Psoas muscle (tissue), 8 donors: ENCODE results near the gene ARHGAP22. TPM values are rescaled to one million over a fixed set of nuclear protein-coding genes. Genes with fewer than 3 reads are reported as not detected.

Experiments
- ATAC-seq, 4 donors: fragments of 200-7000 bp; cut with Tn5 transposase; one replicate each; pipeline ENCODE4 v1.9.1; 2020; ENCODE audit warnings: moderate library complexity in 3 of 4, mild to moderate bottlenecking in 2 of 4
- DNase-seq, 2 donors: peaks; one replicate each; pipeline ENCODE4 v3.0.0-alpha.2; 2020
- H3K27ac ChIP-seq: fragments of 200-600 bp; one replicate; pipeline ENCODE4 v1.8.0; 2022
- H3K27me3 ChIP-seq, 3 donors: fragments of 200-600 bp in 1 of 3; one replicate each; pipeline versions ENCODE4 v1.6.1 to v1.8.0; 2013 to 2022; ENCODE audit warnings: low read length in 2 of 3, mild to moderate bottlenecking in 2 of 3, moderate library complexity in 1 of 3; ENCODE audit not compliant: insufficient read depth in 3 of 3
- H3K36me3 ChIP-seq, 2 donors: fragments of 200-600 bp in 1 of 2; one replicate each; pipeline versions ENCODE4 v1.6.1 to v1.8.0; 2013 to 2022; ENCODE audit warnings: low read depth in 1 of 2, mild to moderate bottlenecking in 1 of 2, moderate library complexity in 1 of 2; ENCODE audit not compliant: insufficient read depth in 1 of 2
- H3K4me1 ChIP-seq: fragments of 200-600 bp; one replicate; pipeline ENCODE4 v1.8.0; 2022
- H3K4me3 ChIP-seq: fragments of 200-600 bp; one replicate; pipeline ENCODE4 v1.8.0; 2022; ENCODE audit warnings: mild to moderate bottlenecking
- H3K9me3 ChIP-seq: fragments of 200-600 bp; one replicate; pipeline ENCODE4 v1.8.0; 2022
- WGBS, 3 donors: extraction: QIAGEN DNeasy Blood & Tissue Kit; methylation state at CpG; one replicate each; pipeline versions ENCODE4 v1.1.6 to v1.1.7; 2013; 5-methylcytosine and 5-hydroxymethylcytosine counted together
- intact Hi-C, 2 donors: fragments of 100-400 bp; cut with DNase I; formaldehyde crosslinking; loops; one replicate each; pipeline versions ENCODE4 v1.11.0 to v1.14.2; 2022
- polyA plus RNA-seq, 3 donors: library from polyadenylated mRNA; stranded (reverse); fragments of 200-250 nt; gene quantifications; one replicate each; pipeline ENCODE4 v1.2.3, GENCODE V29; 2013
- total RNA-seq, 4 donors: library from RNA; stranded (reverse); fragmentation: NEBNext Ultra II Directional in 2 of 4; extraction: Animal tissue kit (Norgen Biotek cat#: 25700) in 2 of 4; gene quantifications; one replicate each; pipeline versions ENCODE4 v1.2.1 to v1.2.4, GENCODE V29; 2021 to 2023
- TF ChIP-seq, protein P1 (sequence below): fragments of 200-600 bp; IDR thresholded peaks from one replicate; pipeline ENCODE4 v1.8.0; 2022; ENCODE audit warnings: antibody characterized with exemption
- donor health status: healthy with polysubstance abuse.
- donor health status: DM: no; HTN: no; CAD: no; lungs with moderate emphysema.
- donor health status: Bipolar disorder and iron deficiency.
- donor health status: healthy.
- donor health status: DM: yes; HTN: yes; CAD: no.
- donor health status: DM: no; HTN: no; CAD: no.
- donor health status: DM: no; HTN: no; CAD: no.
- donor health status: DM: yes; HTN: yes; CAD: no.

Gene ARHGAP22
- total and polyA plus RNA-seq, 7 donors: 0.46 to 2.9 (median 1.6) TPM

DNA sequence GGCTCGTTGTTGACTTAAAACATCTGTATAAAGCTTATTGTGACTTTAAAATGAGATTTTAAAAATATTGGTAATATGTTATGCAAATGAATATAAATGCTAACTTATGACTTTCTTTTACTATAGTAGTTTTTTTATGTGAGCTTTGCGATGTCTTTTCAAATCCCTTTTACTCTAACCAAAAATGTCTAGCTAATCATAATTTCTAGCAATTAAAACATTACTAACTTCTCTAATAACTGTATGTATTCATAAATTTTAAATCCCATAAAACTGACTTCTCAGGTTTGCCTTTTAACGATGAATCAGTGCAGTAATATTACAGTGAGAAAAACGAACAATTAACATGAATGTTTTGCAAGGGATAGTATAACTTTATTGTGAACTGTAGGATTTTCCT, 185.2 kb downstream of the ARHGAP22 start:
- H3K4me1 ChIP-seq: no peaks in the 10 kb centered on the region
- no peaks in the 10 kb centered on the region for H3K9me3 ChIP-seq
- no peaks in the 10 kb centered on the region for H3K27me3 ChIP-seq
- no peak overlapping the region for H3K4me3 ChIP-seq
- no peak for DNase-seq
- ATAC-seq: no peak
- H3K27ac ChIP-seq: no peak overlapping the region
- intact Hi-C loops: loop anchor here in 1 of 2 donors (10.0 kb wide), 1 partner anchor 55 kb away; no protein-coding TSS in a partner anchor
- WGBS, 3 donors: 91 to 94% (median 92%) methylated on average over 4 of the region's 4 CpGs
- H3K36me3 ChIP-seq: peaks cover 0 to 3% of the 10 kb centered on the region in 2 donors
- TF ChIP-seq, protein P1, sequence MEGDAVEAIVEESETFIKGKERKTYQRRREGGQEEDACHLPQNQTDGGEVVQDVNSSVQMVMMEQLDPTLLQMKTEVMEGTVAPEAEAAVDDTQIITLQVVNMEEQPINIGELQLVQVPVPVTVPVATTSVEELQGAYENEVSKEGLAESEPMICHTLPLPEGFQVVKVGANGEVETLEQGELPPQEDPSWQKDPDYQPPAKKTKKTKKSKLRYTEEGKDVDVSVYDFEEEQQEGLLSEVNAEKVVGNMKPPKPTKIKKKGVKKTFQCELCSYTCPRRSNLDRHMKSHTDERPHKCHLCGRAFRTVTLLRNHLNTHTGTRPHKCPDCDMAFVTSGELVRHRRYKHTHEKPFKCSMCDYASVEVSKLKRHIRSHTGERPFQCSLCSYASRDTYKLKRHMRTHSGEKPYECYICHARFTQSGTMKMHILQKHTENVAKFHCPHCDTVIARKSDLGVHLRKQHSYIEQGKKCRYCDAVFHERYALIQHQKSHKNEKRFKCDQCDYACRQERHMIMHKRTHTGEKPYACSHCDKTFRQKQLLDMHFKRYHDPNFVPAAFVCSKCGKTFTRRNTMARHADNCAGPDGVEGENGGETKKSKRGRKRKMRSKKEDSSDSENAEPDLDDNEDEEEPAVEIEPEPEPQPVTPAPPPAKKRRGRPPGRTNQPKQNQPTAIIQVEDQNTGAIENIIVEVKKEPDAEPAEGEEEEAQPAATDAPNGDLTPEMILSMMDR: no peak

DNA sequence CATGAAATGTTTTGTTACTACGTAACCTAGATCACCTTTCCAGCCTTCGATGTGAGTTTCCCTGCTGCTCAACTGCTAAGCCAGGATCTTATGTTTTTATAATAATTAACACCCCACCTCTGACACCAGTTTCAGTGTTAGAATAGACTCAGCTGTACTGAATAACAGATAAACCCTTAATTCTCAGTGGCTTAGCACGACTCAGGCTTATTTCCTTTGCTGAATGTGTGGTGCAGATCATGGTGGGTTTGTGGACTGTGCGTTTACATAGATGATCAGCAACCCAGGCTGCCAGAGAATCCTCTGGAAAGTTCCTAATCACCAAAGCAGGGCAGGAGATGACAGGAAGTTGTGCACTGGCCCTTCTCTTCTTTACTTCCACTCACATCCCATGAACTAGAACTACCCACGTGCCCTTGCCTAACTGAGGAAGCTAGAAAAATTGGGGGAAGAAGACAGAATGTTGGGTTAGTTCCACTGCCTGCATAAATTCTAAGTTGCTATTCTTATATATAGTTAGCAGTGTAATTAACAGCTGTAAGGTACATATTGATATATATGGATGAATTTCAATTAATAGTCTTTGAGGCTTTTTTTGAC, 186.6 kb downstream of the ARHGAP22 start:
- TF ChIP-seq, protein P1: no peak
- no peaks in the 10 kb centered on the region for H3K27me3 ChIP-seq
- H3K27ac ChIP-seq: no peak overlapping the region
- intact Hi-C loops: loop anchor here in 1 of 2 donors (10.0 kb wide), 1 partner anchor 53 kb away; no protein-coding TSS in a partner anchor
- no peak for DNase-seq
- H3K4me3 ChIP-seq: no peak overlapping the region
- peaks cover 0 to 3% of the 10 kb centered on the region in 2 donors for H3K36me3 ChIP-seq
- WGBS, 3 donors: 81 to 87% (median 86%) methylated on average over 5 of the region's 5 CpGs
- no peak for ATAC-seq
- H3K9me3 ChIP-seq: no peaks in the 10 kb centered on the region
- H3K4me1 ChIP-seq: no peaks in the 10 kb centered on the region

DNA sequence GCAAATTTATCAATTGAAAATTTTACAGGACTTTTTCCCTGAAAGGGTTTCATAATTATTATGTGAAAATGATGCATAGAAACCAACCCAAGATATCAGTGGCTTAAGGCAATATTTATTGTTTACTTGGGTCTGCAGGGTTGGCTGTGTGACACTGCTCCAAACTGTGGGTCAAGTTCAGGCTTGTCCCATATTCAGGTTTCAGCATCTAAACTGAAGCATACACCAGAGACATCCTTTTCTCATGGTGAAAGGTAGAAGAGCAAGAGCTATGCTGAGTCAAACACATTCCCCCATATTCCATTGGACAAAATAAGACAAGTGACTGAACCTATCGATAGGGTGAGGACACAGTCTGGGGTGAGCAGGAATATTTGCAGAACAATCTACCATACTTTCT, 187.5 kb downstream of the ARHGAP22 start:
- ATAC-seq: no peak
- Histone ChIP-seq H3K27ac (no peak overlapping the region), H3K36me3 (peaks cover 3 to 11% of the 10 kb centered on the region in 2 donors), H3K27me3 (no peaks in the 10 kb centered on the region), H3K4me1 (no peaks in the 10 kb centered on the region), H3K9me3 (peaks cover 3% of the 10 kb centered on the region), H3K4me3 (no peak overlapping the region)
- no peak for DNase-seq
- TF ChIP-seq, protein P1: no peak
- intact Hi-C loops: loop anchor here in 1 of 2 donors (10.0 kb wide), 1 partner anchor 53 kb away; no protein-coding TSS in a partner anchor
- WGBS, 3 donors: 95 to 100% (median 100%) methylated on average over 1 of the region's 1 CpG

DNA sequence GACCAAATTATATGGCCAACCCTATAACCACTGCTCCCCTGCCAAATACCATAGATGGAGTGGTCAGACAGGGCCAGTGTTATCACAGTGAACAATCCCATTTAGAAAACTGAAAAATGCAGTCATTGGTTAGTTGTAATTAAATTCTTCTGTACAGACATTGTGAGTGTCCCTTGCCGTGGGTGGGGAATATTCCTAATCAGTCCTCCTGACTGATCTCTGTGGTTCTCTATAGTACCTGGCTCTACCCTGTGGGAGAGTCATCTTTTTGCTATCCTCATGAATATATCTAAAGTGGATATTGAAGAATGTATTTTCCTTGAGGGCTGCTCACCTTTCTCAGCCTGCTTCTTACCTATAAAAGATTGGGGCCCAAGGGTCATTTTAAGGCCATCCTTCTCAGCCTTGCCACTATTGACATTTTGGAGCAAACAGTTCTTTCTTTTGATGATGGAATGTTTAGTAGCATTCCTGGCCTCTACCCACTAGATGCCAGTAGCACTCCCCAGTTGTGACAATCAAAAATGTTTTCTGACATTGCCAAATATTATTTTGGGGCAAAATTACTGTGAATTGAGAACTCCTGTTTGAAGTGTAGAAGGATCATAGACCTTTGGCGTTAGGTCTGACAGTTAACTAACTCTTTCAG, 188.2 kb downstream of the ARHGAP22 start:
- Histone ChIP-seq H3K27me3 (no peaks in the 10 kb centered on the region), H3K27ac (no peak overlapping the region), H3K4me3 (no peak overlapping the region), H3K4me1 (no peaks in the 10 kb centered on the region), H3K9me3 (peaks cover 8% of the 10 kb centered on the region), H3K36me3 (peaks cover 3 to 11% of the 10 kb centered on the region in 2 donors)
- 77 to 94% (median 85%) methylated on average over 2 of the region's 2 CpGs for WGBS, 3 donors
- TF ChIP-seq, protein P1: no peak
- intact Hi-C loops: loop anchor here in 1 of 2 donors (10.0 kb wide), 1 partner anchor 52 kb away; no protein-coding TSS in a partner anchor
- ATAC-seq (no peak), DNase-seq (no peak)
